ENCODE measurements around the gene OR8B8. TPM values are rescaled to one million over a fixed set of nuclear protein-coding genes. Genes with fewer than 3 reads are reported as not detected.

OR8B8 gene
- polyA plus RNA-seq, 1 of the 3 experiments (the other 2 are of a cell fraction), result not detected

DNA sequence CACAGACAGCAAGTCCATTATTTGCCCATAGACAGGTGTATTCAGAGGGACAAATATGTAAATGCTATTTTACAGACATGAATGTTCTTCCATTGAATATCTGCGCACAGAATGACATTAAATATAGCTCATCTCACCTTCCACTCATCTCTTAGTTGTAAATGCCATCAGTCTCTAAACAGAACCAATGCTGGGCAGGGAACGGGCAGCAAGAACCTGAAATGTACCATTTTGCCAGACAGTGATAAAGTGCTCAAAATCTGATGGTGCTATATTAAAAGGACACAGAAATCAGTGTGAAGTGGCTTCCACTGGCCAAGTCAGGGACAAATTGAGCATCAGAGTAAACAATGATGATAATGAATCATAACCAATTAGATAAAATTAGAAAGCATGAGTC, 10.8 kb downstream of the OR8B8 start:
- H3K27ac ChIP-seq (ENCODE audit: low read depth in 2 of 2, low read length in 1 of 2), result no peak overlapping the region

DNA sequence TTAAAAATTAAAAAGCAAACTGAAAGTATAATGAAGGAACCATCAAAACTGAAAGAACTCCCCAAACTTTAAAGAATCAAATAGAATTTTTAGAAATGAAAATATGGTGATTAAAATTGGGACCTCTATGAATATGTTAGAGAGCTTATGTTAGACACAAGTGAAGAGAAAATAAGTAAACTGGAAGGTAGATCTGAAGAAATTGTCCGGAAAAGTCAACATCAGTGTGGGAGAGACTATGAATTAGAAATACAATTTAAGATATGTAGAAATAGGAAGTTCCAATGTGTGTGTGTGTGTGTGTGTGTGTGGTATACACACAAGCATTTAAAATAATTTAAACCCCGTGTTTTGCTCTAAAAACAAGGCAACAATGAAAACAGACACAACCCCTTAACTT, 15.9 kb downstream of the OR8B8 start:
- Histone ChIP-seq H4K20me1 (ENCODE audit: insufficient read depth) (no peaks in the 10 kb centered on the region), H3K27ac (ENCODE audit: low read depth in 2 of 2, low read length in 1 of 2) (no peak overlapping the region), H3K9me3 (no peaks in the 10 kb centered on the region), H3K27me3 (ENCODE audit: insufficient read depth) (no peaks in the 10 kb centered on the region), H3K79me2 (ENCODE audit: insufficient read depth) (no peaks in the 10 kb centered on the region), H3F3A (replicated peaks; ENCODE audit: insufficient read depth) (no peaks in the 10 kb centered on the region), H3K4me3 (ENCODE audit: low read depth in 2 of 2, low read length in 1 of 2) (no peak overlapping the region), H2AFZ (ENCODE audit: low read depth) (no peak overlapping the region), H3K36me3 (replicated peaks in 1 of 2; ENCODE audit: control insufficient read depth in 1 of 2, insufficient read depth in 2 of 2, low read length in 1 of 2) (no peaks in the 10 kb centered on the region), H3K4me2 (no peak overlapping the region), H3K9me2 (no peaks in the 10 kb centered on the region), H3K4me1 (ENCODE audit: control insufficient read depth in 1 of 2, insufficient read depth in 2 of 2, low read depth in 1 of 2, low read length in 1 of 2) (no peaks in the 10 kb centered on the region), H3K9ac (no peak overlapping the region)
- TF ChIP-seq MEF2A (IDR thresholded peaks at IDR 0.05; ENCODE audit: borderline replicate concordance, low read depth) (no peak), FOXJ3 (CRISPR knock-in tag; IDR thresholded peaks at IDR 0.05) (no peak), NRF1 (IDR thresholded peaks at IDR 0.05; ENCODE audit: low read depth, low read length) (no peak)
- TF ChIP-seq, protein P1, sequence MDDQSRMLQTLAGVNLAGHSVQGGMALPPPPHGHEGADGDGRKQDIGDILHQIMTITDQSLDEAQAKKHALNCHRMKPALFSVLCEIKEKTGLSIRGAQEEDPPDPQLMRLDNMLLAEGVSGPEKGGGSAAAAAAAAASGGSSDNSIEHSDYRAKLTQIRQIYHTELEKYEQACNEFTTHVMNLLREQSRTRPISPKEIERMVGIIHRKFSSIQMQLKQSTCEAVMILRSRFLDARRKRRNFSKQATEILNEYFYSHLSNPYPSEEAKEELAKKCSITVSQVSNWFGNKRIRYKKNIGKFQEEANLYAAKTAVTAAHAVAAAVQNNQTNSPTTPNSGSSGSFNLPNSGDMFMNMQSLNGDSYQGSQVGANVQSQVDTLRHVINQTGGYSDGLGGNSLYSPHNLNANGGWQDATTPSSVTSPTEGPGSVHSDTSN (IDR thresholded peaks at IDR 0.05), result no peak
- 15% methylated on average over 2 of the region's 2 CpGs for WGBS (ENCODE audit: low lambda C conversion rate)
- POLR2A ChIA-PET, result no interaction called here
- CTCF ChIA-PET, result no interaction called here
- no peak for DNase-seq

More for the DNA sequence above, 10.8 kb downstream of the OR8B8 start:
- POLR2A ChIA-PET, result no interaction called here
- Histone ChIP-seq H3K9me2 (no peaks in the 10 kb centered on the region), H3K4me3 (ENCODE audit: low read depth in 2 of 2, low read length in 1 of 2) (no peak overlapping the region), H3K79me2 (ENCODE audit: insufficient read depth) (no peaks in the 10 kb centered on the region), H3K36me3 (replicated peaks in 1 of 2; ENCODE audit: control insufficient read depth in 1 of 2, insufficient read depth in 2 of 2, low read length in 1 of 2) (no peaks in the 10 kb centered on the region), H3K9me3 (no peaks in the 10 kb centered on the region), H3F3A (replicated peaks; ENCODE audit: insufficient read depth) (no peaks in the 10 kb centered on the region), H3K4me2 (no peak overlapping the region), H3K4me1 (ENCODE audit: control insufficient read depth in 1 of 2, insufficient read depth in 2 of 2, low read depth in 1 of 2, low read length in 1 of 2) (no peaks in the 10 kb centered on the region), H4K20me1 (ENCODE audit: insufficient read depth) (no peaks in the 10 kb centered on the region), H3K9ac (no peak overlapping the region), H3K27me3 (ENCODE audit: insufficient read depth) (no peaks in the 10 kb centered on the region; the same call in 1 of the 2 replicates), H2AFZ (ENCODE audit: low read depth) (no peak overlapping the region)
- TF ChIP-seq TAF1 (IDR thresholded peaks at IDR 0.05; ENCODE audit: borderline replicate concordance, low read depth, low read length), result no peak
- TF ChIP-seq FOXJ3 (CRISPR knock-in tag; IDR thresholded peaks at IDR 0.05), result no peak
- no peak for TF ChIP-seq RFX5 (IDR thresholded peaks at IDR 0.05; ENCODE audit: low read length)
- TF ChIP-seq, protein P2, sequence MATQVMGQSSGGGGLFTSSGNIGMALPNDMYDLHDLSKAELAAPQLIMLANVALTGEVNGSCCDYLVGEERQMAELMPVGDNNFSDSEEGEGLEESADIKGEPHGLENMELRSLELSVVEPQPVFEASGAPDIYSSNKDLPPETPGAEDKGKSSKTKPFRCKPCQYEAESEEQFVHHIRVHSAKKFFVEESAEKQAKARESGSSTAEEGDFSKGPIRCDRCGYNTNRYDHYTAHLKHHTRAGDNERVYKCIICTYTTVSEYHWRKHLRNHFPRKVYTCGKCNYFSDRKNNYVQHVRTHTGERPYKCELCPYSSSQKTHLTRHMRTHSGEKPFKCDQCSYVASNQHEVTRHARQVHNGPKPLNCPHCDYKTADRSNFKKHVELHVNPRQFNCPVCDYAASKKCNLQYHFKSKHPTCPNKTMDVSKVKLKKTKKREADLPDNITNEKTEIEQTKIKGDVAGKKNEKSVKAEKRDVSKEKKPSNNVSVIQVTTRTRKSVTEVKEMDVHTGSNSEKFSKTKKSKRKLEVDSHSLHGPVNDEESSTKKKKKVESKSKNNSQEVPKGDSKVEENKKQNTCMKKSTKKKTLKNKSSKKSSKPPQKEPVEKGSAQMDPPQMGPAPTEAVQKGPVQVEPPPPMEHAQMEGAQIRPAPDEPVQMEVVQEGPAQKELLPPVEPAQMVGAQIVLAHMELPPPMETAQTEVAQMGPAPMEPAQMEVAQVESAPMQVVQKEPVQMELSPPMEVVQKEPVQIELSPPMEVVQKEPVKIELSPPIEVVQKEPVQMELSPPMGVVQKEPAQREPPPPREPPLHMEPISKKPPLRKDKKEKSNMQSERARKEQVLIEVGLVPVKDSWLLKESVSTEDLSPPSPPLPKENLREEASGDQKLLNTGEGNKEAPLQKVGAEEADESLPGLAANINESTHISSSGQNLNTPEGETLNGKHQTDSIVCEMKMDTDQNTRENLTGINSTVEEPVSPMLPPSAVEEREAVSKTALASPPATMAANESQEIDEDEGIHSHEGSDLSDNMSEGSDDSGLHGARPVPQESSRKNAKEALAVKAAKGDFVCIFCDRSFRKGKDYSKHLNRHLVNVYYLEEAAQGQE (IDR thresholded peaks at IDR 0.05; ENCODE audit: low read depth, low read length), result no peak
- TF ChIP-seq POLR2AphosphoS5 (IDR thresholded peaks at IDR 0.05; ENCODE audit: low read depth, low read length), result no peak
- no peak for TF ChIP-seq SIN3A (IDR thresholded peaks at IDR 0.05; ENCODE audit: borderline replicate concordance, low read depth, low read length)
- TF ChIP-seq, protein P3, sequence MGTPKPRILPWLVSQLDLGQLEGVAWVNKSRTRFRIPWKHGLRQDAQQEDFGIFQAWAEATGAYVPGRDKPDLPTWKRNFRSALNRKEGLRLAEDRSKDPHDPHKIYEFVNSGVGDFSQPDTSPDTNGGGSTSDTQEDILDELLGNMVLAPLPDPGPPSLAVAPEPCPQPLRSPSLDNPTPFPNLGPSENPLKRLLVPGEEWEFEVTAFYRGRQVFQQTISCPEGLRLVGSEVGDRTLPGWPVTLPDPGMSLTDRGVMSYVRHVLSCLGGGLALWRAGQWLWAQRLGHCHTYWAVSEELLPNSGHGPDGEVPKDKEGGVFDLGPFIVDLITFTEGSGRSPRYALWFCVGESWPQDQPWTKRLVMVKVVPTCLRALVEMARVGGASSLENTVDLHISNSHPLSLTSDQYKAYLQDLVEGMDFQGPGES (IDR thresholded peaks at IDR 0.05; ENCODE audit: low read depth, low read length), result no peak
- no peak for TF ChIP-seq CHD2 (IDR thresholded peaks at IDR 0.05; ENCODE audit: low read length, partially characterized antibody)
- TF ChIP-seq MEF2A (IDR thresholded peaks at IDR 0.05; ENCODE audit: borderline replicate concordance, low read depth), result no peak
- no peak for TF ChIP-seq GABPA (IDR thresholded peaks at IDR 0.05; ENCODE audit: low read depth)
- TF ChIP-seq FOXM1 (IDR thresholded peaks at IDR 0.05; ENCODE audit: low read depth), result no peak
- 0% methylated on average over 2 of the region's 2 CpGs for WGBS (ENCODE audit: low lambda C conversion rate)
- CTCF ChIA-PET, result no interaction called here
- no peak for DNase-seq

All from SK-N-SH (cell line).